CD4-positive, alpha-beta T cell treated with Interleukin-4 for 1 hour (primary cell): ENCODE data around the gene TNRC6B.
"Not testable (repeated sequence)": the region's sequence is repeated elsewhere in the genome, so short reads cannot be mapped to it uniquely, and the experiment has no call there.

Source experiments
- DNase-seq, 2 donors: peaks; one replicate each; pipeline ENCODE4 v3.0.0-alpha.2; 2020 to 2022

The TNRC6B gene

GRCh38 chr22:40216041-40216756 lies 38.5 kb downstream of the TNRC6B start:
- DNase-seq: peak in 1 of 2 donors; percentile 53

- DNase-seq: peak in 1 of 2 donors; percentile 34
Measured at GRCh38 chr22:40218152-40218551, 40.4 kb downstream of the TNRC6B start.

- DNase-seq: no peak
Measured at GRCh38 chr22:40218723-40219294, 41.1 kb downstream of the TNRC6B start.

- no peak for DNase-seq
Measured at GRCh38 chr22:40220316-40221054, 42.8 kb downstream of the TNRC6B start.

DNA sequence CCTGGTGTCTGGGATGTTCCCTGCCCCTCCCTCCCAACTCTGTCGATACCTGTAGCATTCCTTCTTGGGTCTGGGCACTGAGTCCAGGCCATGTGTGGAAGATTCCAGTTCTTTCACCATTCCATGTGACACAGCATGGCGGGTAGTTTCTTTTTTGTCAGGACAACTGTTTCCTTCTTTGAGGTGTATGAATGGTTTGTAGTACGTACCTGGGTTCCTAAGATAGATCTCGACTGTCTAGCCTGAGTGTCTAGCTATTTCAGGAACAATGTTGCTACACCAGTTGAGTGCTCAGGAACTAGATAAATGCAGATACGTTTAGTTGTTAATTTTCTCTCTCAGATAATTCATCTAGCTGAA lies 43.3 kb downstream of the TNRC6B start:
- no peak for DNase-seq

GRCh38 chr22:40222979-40223378 lies 45.3 kb downstream of the TNRC6B start:
- DNase-seq: not testable (repeated sequence)

DNA sequence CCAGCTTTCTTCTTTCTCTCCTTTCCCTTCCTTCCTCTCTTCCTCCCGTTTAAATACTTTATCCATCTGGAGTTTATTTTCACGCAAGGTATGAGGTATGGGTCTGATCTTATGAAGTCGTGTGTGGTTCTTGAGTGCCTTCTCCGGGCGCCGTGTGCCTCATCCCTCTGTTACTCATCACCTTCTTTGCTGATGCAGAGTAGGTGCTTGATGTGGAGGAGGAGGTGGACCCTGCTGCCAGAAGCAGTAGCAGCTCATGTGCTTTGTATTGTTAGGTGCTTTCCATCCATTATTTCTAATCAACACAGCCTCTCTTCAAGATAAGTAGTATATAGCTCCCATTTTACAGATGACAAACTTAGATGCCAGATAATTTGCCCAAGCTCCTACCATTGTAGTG lies 47.0 kb downstream of the TNRC6B start:
- DNase-seq: peak in 1 of 2 donors; percentile 10

GRCh38 chr22:40226620-40227019 lies 48.9 kb downstream of the TNRC6B start:
- DNase-seq: no peak

- no peak for DNase-seq
Measured at GRCh38 chr22:40231618-40232313, 54.0 kb downstream of the TNRC6B start.

DNA sequence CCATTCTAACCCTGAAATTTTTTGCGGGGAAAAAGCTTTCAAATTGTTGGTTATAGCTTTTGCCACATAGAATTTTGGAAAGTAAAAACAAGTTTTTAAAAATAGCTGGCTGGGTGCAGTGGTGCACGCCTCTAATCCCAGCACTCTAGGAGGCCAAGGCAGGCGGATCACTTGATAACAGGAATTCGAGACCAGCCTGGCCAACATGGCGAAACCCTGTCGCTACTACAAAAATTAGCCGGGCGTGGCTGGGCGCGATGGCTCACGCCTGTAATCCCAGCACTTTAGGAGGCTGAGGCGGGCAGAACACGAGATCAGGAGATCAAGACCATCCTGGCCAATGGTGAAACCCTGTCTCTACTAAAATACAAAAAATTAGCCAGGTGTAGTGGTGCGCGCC lies 54.9 kb downstream of the TNRC6B start:
- DNase-seq: no peak

DNA sequence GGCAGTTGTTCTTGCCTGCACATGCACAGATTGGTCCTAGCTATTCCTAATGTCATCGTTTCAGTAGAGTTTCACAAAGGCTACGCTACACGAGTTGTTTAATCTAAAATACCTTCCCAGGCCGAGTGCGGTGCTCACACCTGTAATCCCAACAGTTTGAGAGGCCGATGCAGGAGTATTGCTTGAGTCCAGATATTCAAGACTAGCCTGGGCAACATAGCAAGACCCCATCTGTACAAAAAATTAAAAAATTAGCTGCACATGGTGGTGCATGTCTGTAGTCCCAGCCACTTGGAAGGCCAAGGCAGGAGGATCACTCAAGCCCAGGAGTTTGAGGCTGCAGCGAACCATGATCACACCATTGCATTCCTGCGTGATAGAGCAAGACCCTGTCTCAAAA lies 56.2 kb downstream of the TNRC6B start:
- no peak for DNase-seq

GRCh38 chr22:40234658-40235057 lies 56.9 kb downstream of the TNRC6B start:
- no peak for DNase-seq

DNA sequence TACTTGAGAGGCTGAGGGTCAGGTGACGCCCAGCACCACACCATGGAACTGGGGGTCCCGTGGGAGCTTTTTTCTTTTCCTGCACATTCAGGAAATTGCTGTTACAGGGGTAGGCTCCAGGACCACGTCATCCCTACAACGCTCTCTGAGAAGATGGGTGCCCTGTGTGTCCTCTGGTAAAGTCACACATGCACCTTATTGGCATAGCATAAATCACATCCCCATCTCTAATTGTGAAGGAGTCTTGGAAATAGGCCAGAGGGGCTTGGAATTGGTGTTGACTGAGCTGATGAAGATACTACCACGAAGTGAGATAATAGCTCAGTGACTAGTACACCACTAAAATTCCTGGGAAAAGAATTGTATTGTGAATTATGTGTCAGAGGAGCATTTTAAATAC lies 57.6 kb downstream of the TNRC6B start:
- DNase-seq: no peak

DNA sequence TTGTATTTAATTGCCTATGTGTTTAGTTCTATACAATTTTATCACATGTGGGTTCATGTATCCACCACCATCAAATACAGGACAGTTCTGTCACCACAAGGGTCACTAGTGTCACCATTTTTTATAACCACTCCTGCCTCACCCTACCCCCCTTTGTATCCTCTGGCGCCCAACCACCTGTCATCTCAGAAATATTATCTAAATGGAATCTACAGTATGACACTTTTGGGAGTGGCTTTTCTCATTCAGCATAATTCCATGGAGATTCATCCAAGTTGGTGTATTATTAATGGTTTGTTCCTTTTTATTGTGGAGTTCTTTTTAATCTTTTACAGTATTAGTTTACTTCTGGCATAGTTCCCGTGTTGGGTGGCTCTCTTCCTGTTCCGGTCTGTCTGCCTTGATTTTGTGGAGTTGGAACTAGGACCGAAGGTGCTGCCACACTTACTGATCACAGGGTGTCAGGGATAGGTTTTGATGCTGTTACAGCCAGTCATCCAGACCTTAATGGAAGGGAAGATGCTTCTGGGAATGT lies 58.5 kb downstream of the TNRC6B start:
- DNase-seq: no peak

GRCh38 chr22:40237241-40237640 lies 59.5 kb downstream of the TNRC6B start:
- no peak for DNase-seq

- no peak for DNase-seq
Measured at GRCh38 chr22:40237788-40238424, 60.2 kb downstream of the TNRC6B start.

GRCh38 chr22:40238425-40239344 lies 61.0 kb downstream of the TNRC6B start:
- no peak for DNase-seq

DNA sequence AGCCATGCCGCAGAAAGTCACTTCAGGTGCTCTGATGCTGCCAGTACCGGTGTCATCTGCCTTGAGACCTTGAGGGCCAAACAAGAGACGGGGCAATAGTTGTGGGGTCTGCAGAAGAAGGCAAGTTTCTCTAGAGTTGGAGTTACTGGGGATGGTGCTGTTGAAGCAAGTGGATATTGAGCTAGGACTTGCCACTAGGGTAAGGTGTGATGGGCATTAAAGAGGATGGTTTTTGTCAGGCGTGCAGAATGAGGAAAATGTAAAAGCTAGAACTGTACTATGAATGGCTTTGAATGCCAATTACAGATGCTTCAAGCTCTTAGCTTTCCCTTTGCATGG lies 61.6 kb downstream of the TNRC6B start:
- DNase-seq: no peak

DNA sequence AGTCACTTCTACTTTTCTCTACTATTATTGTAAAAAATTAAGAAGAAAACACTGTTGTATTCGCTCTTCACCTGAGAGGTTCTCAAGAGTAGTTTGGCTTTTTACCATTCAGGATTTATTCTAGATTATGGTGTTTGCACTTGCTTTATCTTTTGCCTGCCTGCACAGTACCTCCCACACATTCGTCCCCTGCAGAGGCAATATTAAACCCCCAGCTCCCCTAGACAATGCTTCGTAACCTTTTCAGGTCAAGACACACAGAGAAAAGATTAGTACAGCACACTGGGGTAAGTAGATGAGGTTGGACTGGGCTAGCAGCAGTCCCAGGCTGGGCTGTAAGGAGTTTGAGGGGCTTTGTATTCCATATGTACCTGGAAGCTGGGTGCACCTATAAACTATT lies 62.4 kb downstream of the TNRC6B start:
- no peak for DNase-seq

GRCh38 chr22:40240686-40241085 lies 63.0 kb downstream of the TNRC6B start:
- DNase-seq: peak in 1 of 2 donors; percentile 52

DNA sequence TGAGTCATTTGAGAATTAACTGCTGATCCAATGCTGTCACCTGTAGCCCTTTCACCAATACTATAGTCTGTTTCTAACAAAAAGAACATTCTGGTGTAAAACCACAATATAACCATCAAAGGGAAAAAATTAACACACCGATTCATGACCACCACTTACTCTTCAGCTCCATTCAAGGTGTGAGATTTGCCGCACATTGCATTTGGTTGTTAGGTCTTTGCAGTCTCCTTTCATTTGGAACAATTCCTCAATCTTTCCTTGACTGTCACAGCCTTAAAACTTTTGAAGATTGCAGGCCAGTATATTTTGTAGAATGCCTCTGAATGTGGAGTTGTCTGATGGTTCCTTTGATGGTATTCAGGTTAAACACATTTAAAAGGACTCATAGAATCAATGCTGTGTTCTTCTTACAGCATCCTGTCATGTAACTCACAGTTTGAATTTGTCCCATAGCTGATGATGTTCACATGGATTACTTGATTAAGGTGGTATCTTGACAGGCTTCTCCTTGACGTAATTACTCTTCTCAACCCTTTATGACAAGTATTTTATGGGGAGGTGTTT lies 63.6 kb downstream of the TNRC6B start:
- DNase-seq: peak in 1 of 2 donors; percentile 74
